ENCODE data around the gene COL5A1. TPM values are rescaled to one million over a fixed set of nuclear protein-coding genes. Genes with fewer than 3 reads are reported as not detected.

Gene COL5A1
- total and polyA plus RNA-seq, 2 donors (not counting 1 experiment from before 2014, with no cell fraction given): 72.8 to 109 TPM

DNA sequence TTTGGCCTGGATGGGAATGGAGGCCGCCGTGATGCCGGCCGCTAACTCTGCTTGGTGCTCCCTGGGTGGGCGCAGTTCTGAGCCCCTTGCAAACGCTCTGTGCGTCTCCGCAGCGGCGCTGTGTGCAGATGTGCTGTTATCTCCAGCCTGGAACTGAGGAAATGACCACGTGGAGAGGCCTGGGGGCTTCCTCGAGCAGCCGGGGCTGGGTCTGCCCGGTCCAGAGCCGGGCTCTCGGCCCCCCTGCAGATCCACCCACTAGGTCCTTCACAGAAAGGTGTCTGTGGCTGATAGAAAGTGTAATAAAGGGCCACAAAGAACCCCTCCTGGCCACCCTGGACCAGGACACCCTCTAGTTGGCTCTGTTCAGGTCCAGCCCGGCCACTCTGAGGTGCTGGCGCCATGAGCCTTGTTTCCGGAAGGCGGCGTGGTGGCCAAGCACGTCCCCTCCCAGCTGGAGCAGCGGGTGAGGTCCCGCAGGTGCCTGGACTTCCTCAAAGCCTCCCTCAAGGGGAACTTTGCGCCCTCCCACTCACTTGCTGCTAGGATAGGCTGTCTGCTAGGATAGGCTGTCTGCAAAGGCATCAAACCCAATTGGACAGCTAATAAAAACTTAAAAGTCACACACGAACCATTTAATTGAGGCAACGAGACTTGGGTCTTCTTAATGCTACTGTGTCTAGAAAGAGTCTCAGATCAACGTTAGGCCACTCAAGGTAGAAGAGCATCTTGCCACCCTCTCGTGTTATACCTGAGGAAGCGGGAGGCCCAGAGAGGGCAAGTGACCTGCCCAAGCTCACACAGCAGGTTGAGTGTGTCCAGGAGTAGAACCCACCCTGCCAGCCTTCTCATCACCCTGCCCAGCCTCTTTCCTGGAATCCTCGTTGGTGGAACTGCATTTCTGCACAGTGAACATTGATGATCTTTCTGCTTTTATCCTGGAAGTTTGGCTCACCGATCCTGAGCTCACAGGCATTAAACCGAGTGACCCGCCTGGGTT, 129.7 kb downstream of the COL5A1 start:
- no peaks in the 10 kb centered on the region for H3K9me3 ChIP-seq (ENCODE audit: control insufficient read depth, insufficient read depth, low read depth, low read length)
- no peak overlapping the region for H3K9ac ChIP-seq (ENCODE audit: insufficient read depth, low read length)
- H2AFZ ChIP-seq (ENCODE audit: low read length): no peak overlapping the region
- no peak overlapping the region for H3K27ac ChIP-seq (ENCODE audit: insufficient read depth, low read length)
- TF ChIP-seq CTCF (conservative IDR thresholded peaks at IDR 0.05 in 1 of 2, IDR thresholded peaks at IDR 0.05 in 1 of 2; ENCODE audit: low read depth in 1 of 2, low read length in 2 of 2) (no peak), EZH2 (IDR thresholded peaks at IDR 0.05; ENCODE audit: low read length, missing control alignments) (no peak)
- H3K27me3 ChIP-seq (ENCODE audit: control insufficient read depth, insufficient read depth, low read length): no peaks in the 10 kb centered on the region
- H3K4me2 ChIP-seq (ENCODE audit: extremely low read depth, insufficient read depth, low read length): no peak overlapping the region
- no peaks in the 10 kb centered on the region for H3K79me2 ChIP-seq (ENCODE audit: control insufficient read depth, insufficient read depth, low read length)
- DNase-seq (ENCODE audit: low read depth in 2 of 2): no peak
- peaks cover 12% of the 10 kb centered on the region for H3K4me1 ChIP-seq (ENCODE audit: control insufficient read depth, extremely low read depth, insufficient read depth, low read length)
- H3K36me3 ChIP-seq (ENCODE audit: control insufficient read depth, insufficient read depth, low read length): peaks cover 50% of the 10 kb centered on the region
- no peak overlapping the region for H3K4me3 ChIP-seq (replicated peaks in 1 of 4; ENCODE audit: control extremely low read depth in 1 of 4, insufficient read depth in 1 of 4, low read depth in 3 of 4, low read length in 4 of 4)
- H4K20me1 ChIP-seq (ENCODE audit: control insufficient read depth, extremely low read depth, insufficient read depth, low read length): no peaks in the 10 kb centered on the region

GRCh38 chr9:134772331-134772730, 130.7 kb downstream of the COL5A1 start:
- no peak for TF ChIP-seq CTCF (conservative IDR thresholded peaks at IDR 0.05 in 1 of 2, IDR thresholded peaks at IDR 0.05 in 1 of 2; ENCODE audit: low read depth in 1 of 2, low read length in 2 of 2)
- TF ChIP-seq EZH2 (IDR thresholded peaks at IDR 0.05; ENCODE audit: low read length, missing control alignments): no peak
- no peak overlapping the region for H3K9ac ChIP-seq (ENCODE audit: insufficient read depth, low read length)
- H2AFZ ChIP-seq (ENCODE audit: low read length): no peak overlapping the region
- peaks cover 12% of the 10 kb centered on the region for H3K4me1 ChIP-seq (ENCODE audit: control insufficient read depth, extremely low read depth, insufficient read depth, low read length)
- no peak overlapping the region for H3K27ac ChIP-seq (ENCODE audit: insufficient read depth, low read length)
- peaks cover 43% of the 10 kb centered on the region for H3K36me3 ChIP-seq (ENCODE audit: control insufficient read depth, insufficient read depth, low read length)
- no peak overlapping the region for H3K4me2 ChIP-seq (ENCODE audit: extremely low read depth, insufficient read depth, low read length)
- DNase-seq (ENCODE audit: low read depth in 2 of 2): no peak
- no peaks in the 10 kb centered on the region for H4K20me1 ChIP-seq (ENCODE audit: control insufficient read depth, extremely low read depth, insufficient read depth, low read length)
- no peak overlapping the region for H3K4me3 ChIP-seq (replicated peaks in 1 of 4; ENCODE audit: control extremely low read depth in 1 of 4, insufficient read depth in 1 of 4, low read depth in 3 of 4, low read length in 4 of 4)
- no peaks in the 10 kb centered on the region for H3K79me2 ChIP-seq (ENCODE audit: control insufficient read depth, insufficient read depth, low read length)
- H3K27me3 ChIP-seq (ENCODE audit: control insufficient read depth, insufficient read depth, low read length): no peaks in the 10 kb centered on the region
- H3K9me3 ChIP-seq (ENCODE audit: control insufficient read depth, insufficient read depth, low read depth, low read length): no peaks in the 10 kb centered on the region

DNA sequence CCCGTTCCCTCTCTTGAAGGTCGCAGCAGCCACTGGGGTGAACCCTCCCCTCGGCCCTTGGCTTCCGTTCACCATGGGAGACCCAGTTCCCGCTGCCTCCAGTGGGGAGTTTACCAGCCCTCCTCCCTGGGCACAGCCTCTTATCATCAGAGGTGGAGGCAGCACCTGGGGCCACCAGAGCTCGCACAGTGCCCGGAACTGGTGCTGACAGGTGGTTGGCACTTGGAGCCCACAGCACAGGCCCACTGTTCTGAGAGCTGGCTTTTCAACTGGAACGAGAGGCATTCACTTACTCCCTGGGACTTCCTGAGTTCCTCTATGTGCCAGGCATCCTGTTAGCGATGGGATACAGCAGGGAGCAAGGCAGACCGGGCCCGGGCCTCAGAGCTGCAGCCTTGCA, 132.2 kb downstream of the COL5A1 start:
- Histone ChIP-seq H2AFZ (ENCODE audit: low read length) (no peak overlapping the region), H4K20me1 (ENCODE audit: control insufficient read depth, extremely low read depth, insufficient read depth, low read length) (no peaks in the 10 kb centered on the region), H3K4me1 (ENCODE audit: control insufficient read depth, extremely low read depth, insufficient read depth, low read length) (peaks cover 12% of the 10 kb centered on the region), H3K4me2 (ENCODE audit: extremely low read depth, insufficient read depth, low read length) (no peak overlapping the region), H3K79me2 (ENCODE audit: control insufficient read depth, insufficient read depth, low read length) (no peaks in the 10 kb centered on the region), H3K27ac (ENCODE audit: insufficient read depth, low read length) (no peak overlapping the region), H3K4me3 (replicated peaks in 1 of 4; ENCODE audit: control extremely low read depth in 1 of 4, insufficient read depth in 1 of 4, low read depth in 3 of 4, low read length in 4 of 4) (no peak overlapping the region), H3K9me3 (ENCODE audit: control insufficient read depth, insufficient read depth, low read depth, low read length) (no peaks in the 10 kb centered on the region), H3K36me3 (ENCODE audit: control insufficient read depth, insufficient read depth, low read length) (peaks cover 40% of the 10 kb centered on the region), H3K9ac (ENCODE audit: insufficient read depth, low read length) (no peak overlapping the region), H3K27me3 (ENCODE audit: control insufficient read depth, insufficient read depth, low read length) (no peaks in the 10 kb centered on the region)
- no peak for DNase-seq (ENCODE audit: low read depth in 2 of 2)
- TF ChIP-seq CTCF (conservative IDR thresholded peaks at IDR 0.05 in 1 of 2, IDR thresholded peaks at IDR 0.05 in 1 of 2; ENCODE audit: low read depth in 1 of 2, low read length in 2 of 2) (no peak), EZH2 (IDR thresholded peaks at IDR 0.05; ENCODE audit: low read length, missing control alignments) (no peak)

Measured in fibroblast of lung (primary cell).